GM12874 (cell line): ENCODE results near the gene VPS26B.

Experiments
- TF ChIP-seq, protein P1 (sequence below): IDR thresholded peaks from 2 replicates; pipeline ENCODE4 v1.5.1; 2011; ENCODE audit warnings: low read depth, mild to moderate bottlenecking, control low read depth, low read length, moderate library complexity; ENCODE audit not compliant: insufficient read depth

VPS26B gene

DNA sequence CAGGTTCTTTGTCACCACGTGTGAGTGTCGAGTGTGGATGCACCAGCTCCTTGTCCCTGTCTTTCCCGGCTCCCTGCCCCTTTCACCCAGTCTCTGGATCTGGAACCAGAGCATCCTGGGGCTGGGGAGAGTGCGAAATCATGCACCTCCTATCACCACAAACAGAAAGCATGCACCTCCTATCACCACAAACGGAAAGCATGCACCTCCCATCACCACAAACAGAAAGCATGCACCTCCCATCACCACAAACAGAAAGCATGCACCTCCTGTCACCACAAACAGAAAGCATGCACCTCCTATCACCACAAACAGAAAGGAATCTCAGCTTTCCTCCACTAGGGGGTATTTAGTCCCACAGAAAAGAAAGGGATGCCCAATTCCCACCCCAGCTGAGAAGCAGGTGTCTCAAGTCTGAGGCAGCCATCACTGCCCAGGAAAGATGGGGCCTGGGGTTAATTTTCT, 45.8 kb downstream of the VPS26B start:
- TF ChIP-seq, protein P1, sequence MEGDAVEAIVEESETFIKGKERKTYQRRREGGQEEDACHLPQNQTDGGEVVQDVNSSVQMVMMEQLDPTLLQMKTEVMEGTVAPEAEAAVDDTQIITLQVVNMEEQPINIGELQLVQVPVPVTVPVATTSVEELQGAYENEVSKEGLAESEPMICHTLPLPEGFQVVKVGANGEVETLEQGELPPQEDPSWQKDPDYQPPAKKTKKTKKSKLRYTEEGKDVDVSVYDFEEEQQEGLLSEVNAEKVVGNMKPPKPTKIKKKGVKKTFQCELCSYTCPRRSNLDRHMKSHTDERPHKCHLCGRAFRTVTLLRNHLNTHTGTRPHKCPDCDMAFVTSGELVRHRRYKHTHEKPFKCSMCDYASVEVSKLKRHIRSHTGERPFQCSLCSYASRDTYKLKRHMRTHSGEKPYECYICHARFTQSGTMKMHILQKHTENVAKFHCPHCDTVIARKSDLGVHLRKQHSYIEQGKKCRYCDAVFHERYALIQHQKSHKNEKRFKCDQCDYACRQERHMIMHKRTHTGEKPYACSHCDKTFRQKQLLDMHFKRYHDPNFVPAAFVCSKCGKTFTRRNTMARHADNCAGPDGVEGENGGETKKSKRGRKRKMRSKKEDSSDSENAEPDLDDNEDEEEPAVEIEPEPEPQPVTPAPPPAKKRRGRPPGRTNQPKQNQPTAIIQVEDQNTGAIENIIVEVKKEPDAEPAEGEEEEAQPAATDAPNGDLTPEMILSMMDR: no peak

DNA sequence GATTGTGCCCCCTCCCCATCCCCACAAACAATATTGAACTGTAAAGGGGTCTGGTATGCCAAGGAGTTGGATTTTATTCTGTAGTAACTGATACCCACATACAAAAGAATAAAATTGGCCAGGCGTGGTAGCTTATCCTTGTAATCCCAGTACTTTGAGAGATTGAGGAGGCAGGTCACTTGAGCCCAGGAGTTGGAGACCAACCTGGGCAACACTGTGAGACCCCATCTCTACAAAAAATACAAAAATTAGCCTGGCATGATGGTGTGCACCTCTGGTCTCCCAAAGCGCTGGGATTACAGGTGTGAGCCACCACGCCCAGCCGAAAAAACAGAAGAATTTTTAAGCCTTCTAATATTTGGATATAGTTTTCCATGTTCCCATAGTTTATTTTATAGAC, 47.5 kb downstream of the VPS26B start:
- TF ChIP-seq, protein P1: no peak

DNA sequence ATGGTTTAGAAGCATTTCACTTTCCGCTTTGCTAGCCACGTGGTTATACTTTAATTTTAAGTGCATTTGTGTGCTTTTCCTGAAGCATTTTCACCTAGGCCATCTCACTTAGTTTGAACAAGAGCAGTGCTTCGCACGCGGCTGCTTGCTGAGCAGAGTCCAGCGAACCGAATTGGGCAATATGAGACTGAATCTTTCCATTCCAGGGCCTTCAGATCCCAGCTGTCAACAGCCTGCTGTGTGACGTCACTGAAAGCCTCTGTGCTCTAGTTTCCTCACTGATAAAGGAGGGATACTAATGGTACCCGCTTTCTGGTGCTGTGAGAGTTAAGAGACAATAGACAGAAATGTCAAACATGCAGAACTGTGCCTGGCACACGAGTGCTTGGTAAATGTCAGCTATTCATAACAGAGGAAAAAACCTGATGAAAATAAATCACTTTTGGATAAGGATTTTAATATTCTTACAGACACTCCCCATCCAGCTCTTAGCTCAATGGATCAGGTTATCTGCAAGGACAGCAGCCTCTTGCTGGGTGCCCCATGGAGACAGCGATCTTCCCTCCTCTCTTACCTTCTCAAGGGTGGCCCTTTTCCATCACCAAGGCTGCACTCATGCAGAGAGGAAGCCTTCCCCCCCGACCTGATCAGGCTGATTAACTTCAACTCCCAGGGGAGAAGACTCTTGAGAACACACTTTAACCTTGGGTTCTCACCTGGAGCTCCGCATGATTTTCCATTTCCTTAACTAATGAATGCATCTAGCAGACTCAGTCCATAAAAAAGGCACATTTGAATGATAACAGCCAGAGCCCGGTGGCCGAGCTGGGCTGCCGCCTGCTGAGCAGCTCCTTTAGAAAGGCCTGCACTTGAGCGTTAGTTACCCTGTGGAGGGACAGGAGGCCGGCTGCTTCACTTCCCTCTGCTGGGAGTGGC, 48.2 kb downstream of the VPS26B start:
- TF ChIP-seq, protein P1: no peak

DNA sequence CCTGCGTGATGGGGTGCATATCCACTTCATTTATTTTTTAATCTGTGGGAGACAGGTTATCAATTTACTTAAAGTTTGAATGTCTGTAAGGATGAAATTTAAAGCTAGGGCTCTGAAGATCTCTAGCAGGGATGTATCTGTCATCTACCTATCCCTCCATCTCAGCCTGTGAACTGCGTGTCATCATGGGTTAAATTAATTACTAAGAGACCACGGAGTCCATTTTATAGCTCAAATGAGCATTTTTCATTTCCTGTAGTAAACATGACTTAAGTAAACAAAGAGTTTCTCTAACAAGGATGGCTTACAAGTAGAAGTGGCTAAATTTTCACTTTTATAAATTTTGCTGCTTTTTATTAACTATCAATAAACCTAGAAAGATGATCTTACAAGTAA, 48.8 kb downstream of the VPS26B start:
- TF ChIP-seq, protein P1: no peak

DNA sequence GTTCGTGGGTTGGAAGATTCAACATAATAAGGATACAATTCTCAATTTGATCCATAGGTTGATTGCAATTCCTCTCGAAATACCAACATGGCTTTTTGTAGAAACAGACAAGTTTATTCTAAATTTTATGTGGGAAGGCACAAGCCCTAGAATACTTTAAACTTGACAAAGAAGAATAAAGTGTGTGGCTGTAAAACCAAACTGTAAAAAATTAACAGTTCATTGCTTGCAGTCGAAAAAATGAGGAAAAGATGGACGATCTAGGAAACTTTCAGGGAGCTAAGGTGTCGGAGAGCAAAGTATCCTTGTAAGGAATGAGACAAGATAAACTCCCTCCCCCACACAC, 50.7 kb downstream of the VPS26B start:
- TF ChIP-seq, protein P1: no peak

DNA sequence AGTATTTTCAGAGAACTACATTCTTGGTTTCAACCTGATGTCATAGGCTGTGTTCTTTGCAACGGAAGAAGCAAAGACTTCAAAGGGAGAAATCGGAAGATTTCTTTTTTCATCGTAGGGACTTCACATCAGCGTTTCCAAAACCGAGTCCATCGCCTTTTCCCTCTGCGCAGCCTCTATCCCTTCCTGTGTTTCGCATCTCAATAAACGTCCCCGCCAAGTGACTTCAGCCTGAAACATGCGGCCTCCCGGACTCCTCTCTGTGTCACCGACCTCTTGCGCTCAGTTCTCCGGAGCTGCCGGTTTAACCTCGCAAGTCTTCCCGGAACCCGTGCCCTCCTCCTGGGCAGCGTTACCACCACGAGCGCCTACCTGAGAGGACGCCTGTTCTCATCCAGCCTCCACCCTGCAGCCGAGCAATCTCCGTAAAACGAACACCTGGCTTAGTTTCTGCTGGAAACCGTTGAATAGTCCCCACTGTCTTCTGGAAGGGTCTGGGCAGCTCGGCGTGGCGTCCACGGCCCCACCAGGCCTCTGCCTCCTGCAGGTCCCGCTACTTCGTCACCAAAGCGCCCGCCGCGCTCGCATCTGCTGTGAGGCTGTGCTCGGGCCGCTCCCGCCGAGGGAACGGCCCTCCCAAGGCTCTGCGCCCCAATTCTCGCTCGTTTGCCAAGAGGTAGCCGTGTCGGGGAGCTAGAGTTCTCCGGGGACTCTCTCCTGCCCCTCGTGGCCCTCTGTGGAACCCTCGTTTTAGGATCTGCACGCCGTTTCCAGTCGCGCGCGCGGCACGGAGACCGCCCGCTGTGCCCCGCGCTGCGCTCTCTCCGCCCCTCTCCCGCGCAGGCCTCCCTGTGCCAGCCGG, 51.3 kb downstream of the VPS26B start, which contains the start of gene GLB1L3:
Gene GLB1L3 (plus strand): TSS at position 846 of the 862 bp plus-strand sequence. CDS start 362 bp downstream, outside the sequence.
- TF ChIP-seq, protein P1: peak; percentile 46

DNA sequence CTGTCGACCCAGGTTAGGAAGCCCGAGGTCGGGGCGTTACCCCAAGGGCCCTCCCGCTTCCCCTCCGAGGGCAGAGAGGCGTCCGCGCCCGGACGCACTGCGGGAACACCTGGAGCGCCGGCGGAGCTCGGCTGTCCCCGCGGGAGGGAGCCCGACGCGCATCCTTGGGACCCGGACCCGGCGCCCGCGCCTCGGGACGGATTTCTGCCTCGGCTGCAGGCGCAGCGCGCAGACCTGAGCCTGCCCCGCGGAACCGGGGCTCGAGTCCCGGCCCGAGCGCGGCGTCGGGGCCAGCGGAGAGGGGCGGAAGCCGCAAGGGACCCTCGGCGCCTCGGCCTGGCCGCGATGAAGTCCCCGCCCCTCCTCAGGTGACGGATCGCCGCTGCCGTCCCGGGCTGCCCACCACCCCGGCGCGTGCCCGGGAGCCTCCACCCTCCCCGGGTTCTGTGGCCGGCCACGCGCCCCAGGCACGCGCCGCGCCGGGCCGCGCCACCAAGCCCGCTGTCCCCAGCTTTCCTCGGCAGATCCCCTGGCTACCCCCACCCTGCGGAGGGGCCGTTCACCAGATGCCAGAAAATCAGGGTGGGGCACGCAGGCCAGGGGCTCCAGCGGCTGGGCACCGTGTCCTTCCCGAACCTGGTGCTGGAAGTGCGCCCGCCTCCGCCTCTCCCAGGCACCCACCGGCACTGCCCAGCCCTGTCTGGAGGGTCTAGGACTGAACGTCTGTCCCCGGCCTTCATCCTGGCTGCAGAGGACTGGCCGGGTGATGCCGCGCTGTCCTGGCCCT, 52.1 kb downstream of the VPS26B start:
- TF ChIP-seq, protein P1: no peak
